GM19455 (cell line): ENCODE measurements around the gene DLST.
A peak's percentile ranks its signal among the peaks of the same experiment; 100 is the strongest.

Source experiments
- ATAC-seq: cut with Tn5 transposase; IDR thresholded peaks from one replicate; pipeline ENCODE4 v1.9.1; 2021; ENCODE audit not compliant: unreplicated experiment

The DLST gene

GRCh38 chr14:74881431-74882102 lies at the start of gene DLST:
DLST (plus strand) TSS chr14:74881916; CDS start chr14:74881954, 38 bp downstream.
- ATAC-seq, result peak; percentile 88

- no peak for ATAC-seq
Measured at GRCh38 chr14:74832849-74833248, 48.9 kb upstream of the DLST start.

GRCh38 chr14:74834692-74835392 lies 46.9 kb upstream of the DLST start:
- no peak for ATAC-seq

GRCh38 chr14:74835645-74836250 lies 46.0 kb upstream of the DLST start:
- no peak for ATAC-seq

GRCh38 chr14:74836251-74836960 lies 45.3 kb upstream of the DLST start:
- no peak for ATAC-seq

DNA sequence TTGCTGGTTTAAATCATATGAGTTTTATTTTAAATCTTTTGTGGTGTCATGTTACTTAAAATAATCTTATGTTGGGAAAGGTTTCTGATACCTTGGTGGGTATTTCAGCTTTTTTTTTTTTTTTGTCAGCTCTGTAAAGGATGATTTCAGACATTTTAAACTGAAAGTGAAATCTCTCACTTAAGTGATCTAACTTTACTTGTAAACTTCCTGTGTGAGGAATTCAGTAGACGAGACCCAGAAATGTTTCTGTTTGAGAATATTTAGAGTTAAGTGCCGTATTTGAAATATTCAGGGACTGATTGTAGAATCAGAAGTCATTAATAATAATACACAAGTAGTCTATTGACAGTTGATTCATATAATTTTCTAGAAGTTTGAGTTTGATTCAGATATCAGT lies 43.5 kb upstream of the DLST start:
- no peak for ATAC-seq

DNA sequence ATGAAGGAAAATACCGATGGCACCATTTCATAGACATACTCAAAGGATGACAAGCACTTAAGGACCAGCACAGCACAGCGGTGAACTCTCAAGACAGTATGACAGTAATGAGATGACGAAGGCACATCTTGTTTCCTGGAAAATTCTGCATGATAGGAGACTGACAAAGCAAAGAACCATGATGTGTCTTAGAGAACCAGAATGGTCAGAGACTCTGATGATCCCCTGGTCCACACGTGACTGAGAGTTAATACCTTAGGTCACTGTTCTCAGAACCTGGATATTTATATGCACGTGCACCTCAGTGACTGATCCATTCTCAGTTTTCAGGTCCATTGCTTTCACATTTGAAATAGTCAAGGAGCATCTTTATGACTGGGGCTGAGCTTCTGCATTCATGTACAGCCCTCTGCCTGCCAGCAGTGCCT lies 41.1 kb upstream of the DLST start:
- no peak for ATAC-seq

- ATAC-seq, result no peak
Measured at GRCh38 chr14:74841230-74842207, 40.2 kb upstream of the DLST start.

DNA sequence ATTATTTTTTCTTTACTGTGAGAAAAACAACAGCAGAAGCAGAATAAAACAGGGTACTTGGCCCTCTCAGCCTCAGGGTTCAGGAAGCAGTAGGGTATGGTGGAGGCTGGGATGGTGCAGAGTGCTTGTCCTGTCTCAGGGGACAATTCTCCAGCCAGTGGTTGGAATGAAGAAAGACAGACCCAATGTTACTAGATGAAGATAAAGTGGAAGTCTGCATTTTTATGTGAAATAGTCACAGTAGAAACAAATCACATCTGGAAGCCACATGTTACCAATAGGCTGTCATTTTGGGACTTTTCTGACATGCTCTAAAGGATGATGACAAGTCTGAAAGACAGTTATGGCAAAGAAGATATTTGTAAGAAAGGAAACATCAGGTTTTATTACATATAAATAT lies 38.1 kb upstream of the DLST start:
- no peak for ATAC-seq

GRCh38 chr14:74846168-74846567 lies 35.5 kb upstream of the DLST start:
- ATAC-seq, result no peak

GRCh38 chr14:74846968-74847665 lies 34.6 kb upstream of the DLST start:
- no peak for ATAC-seq

DNA sequence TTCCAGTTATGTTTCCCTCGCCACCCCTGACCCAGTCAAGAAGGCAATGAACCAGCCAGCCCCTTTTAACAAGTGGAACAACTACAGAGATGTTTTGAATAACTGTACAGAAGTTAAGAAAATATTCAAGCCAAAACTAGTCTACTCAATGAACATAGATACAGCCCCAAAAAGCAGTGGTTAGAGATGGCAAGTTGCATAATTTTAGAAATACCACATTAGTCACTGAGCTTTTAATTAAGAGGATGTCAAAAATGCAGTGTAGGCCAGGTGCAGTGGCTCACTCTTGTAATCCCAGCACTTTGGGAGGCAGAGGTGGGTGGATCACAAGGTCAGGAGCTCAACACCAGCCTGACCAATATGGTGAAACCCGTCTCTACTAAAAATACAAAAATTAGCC lies 32.9 kb upstream of the DLST start:
- ATAC-seq, result no peak

GRCh38 chr14:74852922-74853530 lies 28.7 kb upstream of the DLST start:
- ATAC-seq, result no peak

DNA sequence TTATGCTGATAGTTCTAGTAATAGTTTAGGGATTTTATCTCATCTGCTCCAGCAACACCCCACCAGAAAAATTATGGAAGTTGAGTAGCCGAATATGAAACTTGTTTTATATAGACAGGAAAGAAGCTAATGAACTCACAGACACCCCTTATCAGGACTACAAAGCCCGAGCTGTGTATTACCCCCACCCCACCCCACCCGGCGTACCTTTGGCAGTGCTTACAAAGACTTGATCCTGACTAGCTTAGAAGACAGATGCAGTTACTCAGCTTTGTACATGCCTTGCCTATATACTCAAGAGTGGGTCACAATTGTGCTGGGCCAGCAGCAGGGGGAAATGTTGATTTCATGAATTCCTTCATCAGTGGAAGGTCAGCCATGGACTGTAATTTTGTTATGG lies 28.1 kb upstream of the DLST start:
- no peak for ATAC-seq

- ATAC-seq, result no peak
Measured at GRCh38 chr14:74855021-74855420, 26.7 kb upstream of the DLST start.

DNA sequence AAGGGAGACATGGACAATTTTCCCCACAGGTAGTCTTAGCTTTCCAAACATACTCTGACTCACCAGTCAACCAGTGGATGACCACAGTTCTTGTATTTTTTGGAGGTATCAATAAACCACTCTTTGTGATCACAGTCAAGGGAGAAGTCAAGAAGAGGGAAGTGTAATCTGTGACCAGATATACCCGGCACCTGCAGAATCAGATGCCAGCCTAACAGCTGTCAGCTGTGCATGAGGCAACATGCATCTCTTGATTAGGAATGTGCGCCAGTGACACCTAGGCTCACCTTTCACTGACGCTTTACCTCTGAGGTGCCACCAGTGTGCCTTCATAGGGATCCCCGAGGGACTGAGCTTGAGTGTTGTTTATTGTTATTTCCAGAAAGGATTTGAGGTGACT lies 25.8 kb upstream of the DLST start:
- no peak for ATAC-seq

DNA sequence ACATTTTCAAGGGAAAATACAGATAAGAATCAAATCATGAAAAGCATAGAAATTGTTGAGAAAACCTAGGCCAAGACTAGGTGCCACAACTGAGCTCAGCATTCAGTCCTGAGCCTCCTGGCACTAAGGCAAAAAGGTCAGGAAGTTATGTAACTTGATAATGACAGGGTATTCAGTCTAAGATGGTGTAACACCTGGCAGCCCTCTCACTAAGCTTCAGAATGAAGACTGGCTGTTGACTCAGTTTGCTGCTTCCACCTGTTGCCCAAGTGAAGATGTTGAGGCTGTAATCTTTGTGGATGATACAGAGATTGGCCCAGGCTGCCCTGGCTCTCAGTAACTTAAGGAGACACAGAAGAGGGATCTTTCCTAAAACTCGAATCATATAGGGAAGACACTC lies 25.4 kb upstream of the DLST start:
- no peak for ATAC-seq

- no peak for ATAC-seq
Measured at GRCh38 chr14:74858022-74858421, 23.7 kb upstream of the DLST start.

DNA sequence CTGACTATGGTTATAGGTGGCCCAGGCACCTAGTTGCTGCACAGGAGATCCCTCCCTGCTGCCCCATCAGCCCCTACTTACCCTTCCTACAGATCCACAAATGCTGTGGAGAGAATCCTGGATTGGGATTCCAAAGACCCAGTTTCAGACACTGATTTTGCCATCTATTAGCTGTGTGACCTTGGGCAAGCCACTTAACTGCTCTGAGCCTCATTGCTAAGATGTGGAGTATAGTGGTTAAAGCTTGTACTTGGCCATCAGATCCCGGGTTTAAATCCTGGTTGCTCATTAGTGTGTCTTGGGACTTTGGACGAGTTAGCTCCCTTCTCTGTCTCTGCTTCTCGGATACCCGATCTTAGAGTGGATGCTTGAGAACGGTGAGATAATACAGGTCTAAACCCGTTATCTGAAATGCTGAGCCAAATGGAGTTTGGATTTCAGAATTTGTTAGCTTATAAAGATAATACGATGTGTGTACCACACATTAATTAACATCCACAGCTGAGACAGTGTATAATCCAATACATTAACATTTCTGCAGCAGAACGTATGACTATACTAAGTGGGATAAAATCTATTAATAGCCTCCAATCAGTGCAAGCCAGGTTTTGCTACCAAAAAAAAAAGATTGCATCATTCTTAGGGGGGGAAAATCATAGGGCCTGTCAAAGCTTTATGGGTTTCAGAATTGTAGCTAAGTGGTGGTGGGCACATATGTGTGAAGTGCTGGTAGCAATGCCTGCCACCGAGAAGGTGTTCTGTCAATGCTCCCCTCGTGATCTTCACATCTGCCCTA lies 21.8 kb upstream of the DLST start:
- no peak for ATAC-seq
